ENCODE measurements around the gene PRPSAP2.

The PRPSAP2 gene

GRCh38 chr17:18965530-18966236, 107.8 kb downstream of the PRPSAP2 start:
- DNase-seq (ENCODE audit: extremely low read depth, low read depth) = no peak

DNA sequence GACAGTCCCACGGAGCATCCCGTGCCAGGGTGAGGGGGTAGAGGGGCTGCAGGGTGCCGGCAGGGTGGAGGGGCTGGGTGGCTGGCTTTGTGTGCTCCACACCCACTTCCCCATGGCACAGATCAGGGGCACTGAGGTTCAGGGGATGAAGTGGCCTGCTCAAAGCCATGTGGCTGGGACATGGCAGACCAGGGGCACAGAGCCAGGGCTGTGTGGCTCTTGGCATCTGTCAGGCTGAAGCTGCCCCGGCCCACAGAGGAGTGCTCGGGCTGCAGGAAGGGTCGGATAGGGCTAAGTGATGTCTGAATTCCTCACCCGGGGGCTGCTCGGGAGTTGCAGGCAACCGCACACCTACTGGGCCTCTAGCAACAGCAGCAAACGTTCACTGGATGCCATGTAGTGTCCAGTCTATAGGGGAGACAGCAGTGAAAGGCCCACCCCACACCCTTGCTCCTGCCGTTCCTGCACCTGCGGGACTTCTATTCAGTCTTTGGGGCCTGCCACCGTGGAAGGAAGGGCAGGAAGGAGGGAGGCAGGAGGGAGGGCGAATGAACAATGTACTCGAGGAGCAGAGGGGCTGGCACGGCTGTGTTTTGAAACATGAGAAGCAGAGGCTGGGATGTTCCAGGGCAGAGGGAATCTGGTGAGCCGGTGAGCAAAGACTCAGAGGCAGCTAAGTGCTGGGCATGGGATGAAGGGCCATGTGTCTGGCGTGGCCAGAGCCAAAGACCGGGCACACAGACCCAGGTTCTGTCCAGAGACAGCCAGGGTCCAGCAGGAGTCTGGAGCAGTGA, 109.1 kb downstream of the PRPSAP2 start:
- peak; percentile 7 for DNase-seq (ENCODE audit: extremely low read depth, low read depth)
- TF ChIP-seq, protein P1, sequence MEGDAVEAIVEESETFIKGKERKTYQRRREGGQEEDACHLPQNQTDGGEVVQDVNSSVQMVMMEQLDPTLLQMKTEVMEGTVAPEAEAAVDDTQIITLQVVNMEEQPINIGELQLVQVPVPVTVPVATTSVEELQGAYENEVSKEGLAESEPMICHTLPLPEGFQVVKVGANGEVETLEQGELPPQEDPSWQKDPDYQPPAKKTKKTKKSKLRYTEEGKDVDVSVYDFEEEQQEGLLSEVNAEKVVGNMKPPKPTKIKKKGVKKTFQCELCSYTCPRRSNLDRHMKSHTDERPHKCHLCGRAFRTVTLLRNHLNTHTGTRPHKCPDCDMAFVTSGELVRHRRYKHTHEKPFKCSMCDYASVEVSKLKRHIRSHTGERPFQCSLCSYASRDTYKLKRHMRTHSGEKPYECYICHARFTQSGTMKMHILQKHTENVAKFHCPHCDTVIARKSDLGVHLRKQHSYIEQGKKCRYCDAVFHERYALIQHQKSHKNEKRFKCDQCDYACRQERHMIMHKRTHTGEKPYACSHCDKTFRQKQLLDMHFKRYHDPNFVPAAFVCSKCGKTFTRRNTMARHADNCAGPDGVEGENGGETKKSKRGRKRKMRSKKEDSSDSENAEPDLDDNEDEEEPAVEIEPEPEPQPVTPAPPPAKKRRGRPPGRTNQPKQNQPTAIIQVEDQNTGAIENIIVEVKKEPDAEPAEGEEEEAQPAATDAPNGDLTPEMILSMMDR (IDR thresholded peaks at IDR 0.05; ENCODE audit: low read depth, low read length) = no peak

More at GRCh38 chr17:18965530-18966236, 107.8 kb downstream of the PRPSAP2 start:
- TF ChIP-seq, protein P1 (IDR thresholded peaks at IDR 0.05; ENCODE audit: low read depth, low read length) = no peak

GRCh38 chr17:18967916-18968315, 110.0 kb downstream of the PRPSAP2 start:
- DNase-seq (ENCODE audit: extremely low read depth, low read depth) = no peak
- TF ChIP-seq, protein P1 (IDR thresholded peaks at IDR 0.05; ENCODE audit: low read depth, low read length) = no peak

- TF ChIP-seq, protein P1 (IDR thresholded peaks at IDR 0.05; ENCODE audit: low read depth, low read length) = no peak
- DNase-seq (ENCODE audit: extremely low read depth, low read depth) = no peak
These were observed 110.4 kb downstream of the PRPSAP2 start for GRCh38 chr17:18968345-18968744.

GRCh38 chr17:18968945-18969887, 111.3 kb downstream of the PRPSAP2 start:
- DNase-seq (ENCODE audit: extremely low read depth, low read depth) = no peak
- TF ChIP-seq, protein P1 (IDR thresholded peaks at IDR 0.05; ENCODE audit: low read depth, low read length) = no peak

- TF ChIP-seq, protein P1 (IDR thresholded peaks at IDR 0.05; ENCODE audit: low read depth, low read length) = peak; percentile 0
These were observed 112.9 kb downstream of the PRPSAP2 start for GRCh38 chr17:18970582-18971480.

More at GRCh38 chr17:18970582-18971480, 112.9 kb downstream of the PRPSAP2 start:
- no peak for DNase-seq (ENCODE audit: extremely low read depth, low read depth)
